ENCODE results near the gene AUTS2. TPM values are rescaled to one million over a fixed set of nuclear protein-coding genes. Genes with fewer than 3 reads are reported as not detected.

Gene AUTS2
- total RNA-seq, 5 donors from 2014 or later (not counting 1 experiment from before 2014, with no cell fraction given) = 10.6 to 66.2 (median 37.6) TPM

DNA sequence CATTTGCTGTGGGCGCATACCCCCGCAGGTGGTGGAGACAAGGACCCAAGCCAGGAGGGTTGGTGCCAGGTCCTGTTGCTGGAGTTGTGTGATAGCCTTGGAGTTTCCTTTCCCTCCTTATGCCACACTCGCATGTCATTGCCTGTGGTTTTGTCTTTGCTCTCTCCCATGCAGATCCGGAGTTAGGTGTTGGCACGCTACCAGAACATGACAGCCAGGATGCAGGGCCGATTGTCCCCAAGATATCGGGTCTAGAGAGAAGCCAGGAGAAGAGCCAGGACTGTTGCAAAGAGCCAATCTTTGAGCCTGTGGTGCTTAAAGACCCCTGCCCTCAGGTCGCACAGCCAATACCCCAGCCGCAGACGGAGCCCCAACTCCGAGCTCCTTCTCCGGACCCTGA lies 1164.4 kb downstream of the AUTS2 start:
- no peak overlapping the region for H3K4me3 Mint-ChIP-seq
- no peaks in the 10 kb centered on the region for H3K27me3 Mint-ChIP-seq
- H3K9me3 Mint-ChIP-seq = no peaks in the 10 kb centered on the region
- 85% methylated on average over 7 of the region's 12 CpGs for WGBS (ENCODE audit: insufficient coverage)
- peaks cover 8% of the 10 kb centered on the region for H3K36me3 Mint-ChIP-seq
- peak overlapping the region; percentile 7 to 29 for H3K27ac Mint-ChIP-seq
- peaks cover 3 to 26% of the 10 kb centered on the region in 2 experiments for H3K4me1 ChIP-seq (ENCODE audit: control insufficient read depth in 1 of 2, extremely low read depth in 1 of 2, insufficient read depth in 2 of 2, low read length in 2 of 2)
- DNase-seq (no peak), ATAC-seq (replicated peaks in 1 of 4) (no peak)
- no peak overlapping the region for H3K4me3 ChIP-seq (ENCODE audit: control insufficient read depth in 1 of 2, extremely low read depth in 1 of 2, low read length in 1 of 2)
- ChIA-PET POLR2A (no interaction called here), CTCF (no interaction called here)
- peaks cover 15 to 16% of the 10 kb centered on the region in 2 donors for H3K36me3 ChIP-seq (ENCODE audit: control insufficient read depth in 2 of 2, extremely low read depth in 1 of 2, insufficient read depth in 1 of 2, low read length in 1 of 2)
- no peaks in the 10 kb centered on the region for H3K27me3 ChIP-seq (replicated peaks in 1 of 2; ENCODE audit: control insufficient read depth in 2 of 2, extremely low read depth in 1 of 2, insufficient read depth in 2 of 2, low read length in 1 of 2)
- H3K4me1 Mint-ChIP-seq = peaks cover 6 to 27% (median 21%) of the 10 kb centered on the region in 3 donors
- H3K9me3 ChIP-seq = no peaks in the 10 kb centered on the region
- no peak overlapping the region for H3K27ac ChIP-seq (ENCODE audit: low read length)

DNA sequence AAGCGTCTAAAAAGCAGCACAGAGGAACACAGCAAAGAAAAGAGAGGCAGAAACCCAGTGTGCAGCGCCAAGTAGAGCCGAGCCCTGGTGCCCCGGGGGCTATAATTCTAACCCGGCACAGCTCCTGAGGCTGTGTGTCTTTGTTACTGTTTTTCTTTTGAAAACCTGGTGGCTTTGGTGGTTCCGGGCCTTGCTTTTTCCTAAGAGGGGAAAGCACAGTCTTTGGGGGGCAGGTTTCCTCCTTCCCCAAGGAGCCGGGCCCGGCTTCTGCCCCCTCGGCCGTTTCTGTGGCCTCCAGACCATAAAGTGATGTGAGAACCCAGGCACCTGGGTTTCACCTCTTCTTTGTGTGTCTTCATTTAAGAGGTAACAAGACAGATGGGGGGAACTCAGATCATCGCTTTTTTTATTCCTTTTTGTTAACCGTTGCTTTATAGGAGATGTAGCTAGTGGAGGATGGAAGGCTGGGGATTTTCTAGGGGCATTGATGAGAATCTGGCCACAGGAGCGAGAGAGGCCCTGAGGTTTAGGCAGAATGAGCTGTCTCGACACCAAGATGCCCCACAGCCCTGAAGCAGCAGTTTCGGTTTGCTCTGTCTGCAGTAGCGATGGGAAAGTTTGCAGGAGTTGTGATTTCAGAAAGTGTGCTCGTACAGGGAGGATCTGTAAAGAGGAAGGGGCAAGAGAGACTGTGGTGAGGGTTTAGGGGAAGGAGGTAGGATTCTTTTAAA lies 1165.9 kb downstream of the AUTS2 start:
- Mint-ChIP-seq H3K9me3 (no peaks in the 10 kb centered on the region), H3K36me3 (peaks cover 8% of the 10 kb centered on the region), H3K27me3 (no peaks in the 10 kb centered on the region), H3K27ac (peak overlapping the region; percentile 59 to 73), H3K4me1 (peaks cover 0 to 18% (median 18%) of the 10 kb centered on the region in 3 donors), H3K4me3 (peak overlapping the region; percentile 64 to 75 (median 65))
- 73% methylated on average over 11 of the region's 17 CpGs for WGBS (ENCODE audit: insufficient coverage)
- H3K4me1 ChIP-seq (ENCODE audit: control insufficient read depth in 1 of 2, extremely low read depth in 1 of 2, insufficient read depth in 2 of 2, low read length in 2 of 2) = peaks cover 0 to 26% of the 10 kb centered on the region in 2 experiments
- POLR2A ChIA-PET = no interaction called here
- peak in 3 of 4 experiments; percentile 33 to 76 (median 72) for ATAC-seq (replicated peaks in 1 of 4)
- CTCF ChIA-PET = no interaction called here
- DNase-seq = peak in 9 of 35 experiments; percentile 7 to 60 (median 11)
- H3K4me3 ChIP-seq (ENCODE audit: control insufficient read depth in 1 of 2, extremely low read depth in 1 of 2, low read length in 1 of 2) = peak overlapping the region in 1 of 2 donors; percentile 31
- no peaks in the 10 kb centered on the region for H3K9me3 ChIP-seq
- no peaks in the 10 kb centered on the region for H3K27me3 ChIP-seq (replicated peaks in 1 of 2; ENCODE audit: control insufficient read depth in 2 of 2, extremely low read depth in 1 of 2, insufficient read depth in 2 of 2, low read length in 1 of 2)
- peak overlapping the region; percentile 77 for H3K27ac ChIP-seq (ENCODE audit: low read length)
- H3K36me3 ChIP-seq (ENCODE audit: control insufficient read depth in 2 of 2, extremely low read depth in 1 of 2, insufficient read depth in 1 of 2, low read length in 1 of 2) = peaks cover 16 to 21% of the 10 kb centered on the region in 2 donors

DNA sequence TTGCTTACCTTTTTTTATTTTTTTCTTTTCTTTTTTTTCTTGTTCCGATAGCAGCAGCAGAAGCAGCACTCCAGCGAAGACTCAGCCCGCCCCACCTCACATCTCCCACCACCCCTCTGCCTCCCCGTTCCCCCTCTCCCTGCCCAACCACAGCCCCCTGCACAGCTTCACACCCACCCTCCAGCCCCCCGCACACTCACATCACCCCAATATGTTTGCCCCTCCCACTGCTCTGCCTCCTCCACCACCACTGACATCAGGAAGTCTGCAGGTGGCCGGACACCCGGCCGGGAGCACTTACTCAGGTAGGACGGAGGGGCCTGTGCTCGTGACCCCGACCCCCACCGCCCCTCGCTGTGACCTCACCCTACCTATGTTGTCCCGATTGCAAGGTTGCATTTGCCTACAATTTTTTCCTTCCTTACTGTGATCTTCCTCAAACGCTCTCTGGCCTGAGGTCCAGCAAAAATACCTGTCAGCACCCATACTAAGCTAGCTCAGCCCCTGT lies 1166.5 kb downstream of the AUTS2 start:
- H3K27ac ChIP-seq (ENCODE audit: low read length) = peak overlapping the region; percentile 77
- H3K4me1 Mint-ChIP-seq = peaks cover 0 to 18% (median 18%) of the 10 kb centered on the region in 3 donors

DNA sequence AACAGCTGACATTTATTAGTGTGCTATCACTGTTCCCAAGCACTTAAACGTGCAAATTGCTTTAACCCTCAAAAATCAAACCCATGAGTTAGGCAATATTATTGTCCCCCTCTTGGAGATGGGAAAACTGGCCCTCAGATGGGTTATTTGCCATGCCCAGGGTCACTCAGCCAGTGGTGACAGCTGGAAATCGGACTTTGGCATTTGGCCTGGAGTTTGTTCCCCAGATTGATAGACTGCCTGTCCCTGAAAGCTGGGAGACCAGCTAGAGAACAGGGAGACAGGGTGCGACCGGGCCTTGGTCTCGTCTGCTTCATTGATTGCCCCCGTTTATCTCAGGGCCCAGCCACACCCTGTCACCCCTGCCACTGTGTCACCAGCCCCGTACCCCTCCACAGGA lies 1167.4 kb downstream of the AUTS2 start:
- Histone ChIP-seq H3K9me3 (no peaks in the 10 kb centered on the region), H3K4me3 (ENCODE audit: control insufficient read depth in 1 of 2, extremely low read depth in 1 of 2, low read length in 1 of 2) (no peak overlapping the region), H3K27ac (ENCODE audit: low read length) (no peak overlapping the region), H3K4me1 (ENCODE audit: control insufficient read depth in 1 of 2, extremely low read depth in 1 of 2, insufficient read depth in 2 of 2, low read length in 2 of 2) (peaks cover 0 to 26% of the 10 kb centered on the region in 2 experiments), H3K36me3 (ENCODE audit: control insufficient read depth in 2 of 2, extremely low read depth in 1 of 2, insufficient read depth in 1 of 2, low read length in 1 of 2) (peaks cover 16 to 27% of the 10 kb centered on the region in 2 donors), H3K27me3 (replicated peaks in 1 of 2; ENCODE audit: control insufficient read depth in 2 of 2, extremely low read depth in 1 of 2, insufficient read depth in 2 of 2, low read length in 1 of 2) (no peaks in the 10 kb centered on the region)
- Mint-ChIP-seq H3K36me3 (peaks cover 8% of the 10 kb centered on the region), H3K4me3 (no peak overlapping the region), H3K9me3 (no peaks in the 10 kb centered on the region), H3K4me1 (peaks cover 0 to 18% (median 15%) of the 10 kb centered on the region in 3 donors), H3K27me3 (no peaks in the 10 kb centered on the region), H3K27ac (no peak overlapping the region)
- ChIA-PET POLR2A (no interaction called here), CTCF (no interaction called here)
- no peak for DNase-seq
- 97% methylated on average over 7 of the region's 7 CpGs for WGBS (ENCODE audit: insufficient coverage)
- no peak for ATAC-seq (replicated peaks in 1 of 4)

More for the DNA sequence above, 1166.5 kb downstream of the AUTS2 start:
- no peaks in the 10 kb centered on the region for H3K9me3 ChIP-seq
- peak overlapping the region in 1 of 2 donors; percentile 59 for H3K27ac Mint-ChIP-seq
- peak overlapping the region in 1 of 2 donors; percentile 31 for H3K4me3 ChIP-seq (ENCODE audit: control insufficient read depth in 1 of 2, extremely low read depth in 1 of 2, low read length in 1 of 2)
- H3K27me3 ChIP-seq (replicated peaks in 1 of 2; ENCODE audit: control insufficient read depth in 2 of 2, extremely low read depth in 1 of 2, insufficient read depth in 2 of 2, low read length in 1 of 2) = no peaks in the 10 kb centered on the region
- peaks cover 8% of the 10 kb centered on the region for H3K36me3 Mint-ChIP-seq
- DNase-seq (no peak), ATAC-seq (replicated peaks in 1 of 4) (peak in 3 of 4 experiments; percentile 8 to 17 (median 16))
- peaks cover 16 to 23% of the 10 kb centered on the region in 2 donors for H3K36me3 ChIP-seq (ENCODE audit: control insufficient read depth in 2 of 2, extremely low read depth in 1 of 2, insufficient read depth in 1 of 2, low read length in 1 of 2)
- 57% methylated on average over 13 of the region's 15 CpGs for WGBS (ENCODE audit: insufficient coverage)
- POLR2A ChIA-PET = no interaction called here
- no peaks in the 10 kb centered on the region for H3K9me3 Mint-ChIP-seq
- H3K27me3 Mint-ChIP-seq = no peaks in the 10 kb centered on the region
- H3K4me3 Mint-ChIP-seq = peak overlapping the region; percentile 64 to 75 (median 65)
- H3K4me1 ChIP-seq (ENCODE audit: control insufficient read depth in 1 of 2, extremely low read depth in 1 of 2, insufficient read depth in 2 of 2, low read length in 2 of 2) = peaks cover 0 to 26% of the 10 kb centered on the region in 2 experiments
- CTCF ChIA-PET = no interaction called here

DNA sequence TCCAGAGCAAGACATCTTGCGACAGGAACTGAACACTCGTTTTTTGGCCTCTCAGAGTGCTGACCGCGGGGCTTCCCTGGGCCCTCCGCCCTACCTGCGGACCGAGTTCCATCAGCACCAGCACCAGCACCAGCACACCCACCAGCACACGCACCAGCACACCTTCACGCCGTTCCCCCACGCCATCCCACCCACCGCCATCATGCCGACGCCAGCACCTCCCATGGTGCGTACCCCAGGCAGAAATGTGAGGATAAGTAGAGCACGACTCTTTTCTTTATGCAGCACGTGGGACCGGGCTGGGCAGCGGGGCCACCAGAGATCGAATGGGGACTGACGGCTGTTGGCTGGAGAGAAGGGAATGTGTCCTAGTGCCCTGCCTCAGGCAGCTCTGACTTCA lies 1167.8 kb downstream of the AUTS2 start:
- H3K9me3 ChIP-seq = no peaks in the 10 kb centered on the region
- H3K36me3 ChIP-seq (ENCODE audit: control insufficient read depth in 2 of 2, extremely low read depth in 1 of 2, insufficient read depth in 1 of 2, low read length in 1 of 2) = peaks cover 16 to 27% of the 10 kb centered on the region in 2 donors
- H3K27ac ChIP-seq (ENCODE audit: low read length) = no peak overlapping the region
- H3K4me3 ChIP-seq (ENCODE audit: control insufficient read depth in 1 of 2, extremely low read depth in 1 of 2, low read length in 1 of 2) = no peak overlapping the region
- no peak overlapping the region for H3K4me3 Mint-ChIP-seq
- H3K4me1 Mint-ChIP-seq = peaks cover 0 to 18% (median 15%) of the 10 kb centered on the region in 3 donors
- no peaks in the 10 kb centered on the region for H3K27me3 ChIP-seq (replicated peaks in 1 of 2; ENCODE audit: control insufficient read depth in 2 of 2, extremely low read depth in 1 of 2, insufficient read depth in 2 of 2, low read length in 1 of 2)
- no peaks in the 10 kb centered on the region for H3K9me3 Mint-ChIP-seq
- WGBS (ENCODE audit: insufficient coverage) = 95% methylated on average over 16 of the region's 21 CpGs
- no peak overlapping the region for H3K27ac Mint-ChIP-seq
- ChIA-PET CTCF (no interaction called here), POLR2A (no interaction called here)
- ATAC-seq (replicated peaks in 1 of 4) (no peak), DNase-seq (no peak)
- peaks cover 0 to 26% of the 10 kb centered on the region in 2 experiments for H3K4me1 ChIP-seq (ENCODE audit: control insufficient read depth in 1 of 2, extremely low read depth in 1 of 2, insufficient read depth in 2 of 2, low read length in 2 of 2)
- H3K36me3 Mint-ChIP-seq = peaks cover 8% of the 10 kb centered on the region
- H3K27me3 Mint-ChIP-seq = no peaks in the 10 kb centered on the region

DNA sequence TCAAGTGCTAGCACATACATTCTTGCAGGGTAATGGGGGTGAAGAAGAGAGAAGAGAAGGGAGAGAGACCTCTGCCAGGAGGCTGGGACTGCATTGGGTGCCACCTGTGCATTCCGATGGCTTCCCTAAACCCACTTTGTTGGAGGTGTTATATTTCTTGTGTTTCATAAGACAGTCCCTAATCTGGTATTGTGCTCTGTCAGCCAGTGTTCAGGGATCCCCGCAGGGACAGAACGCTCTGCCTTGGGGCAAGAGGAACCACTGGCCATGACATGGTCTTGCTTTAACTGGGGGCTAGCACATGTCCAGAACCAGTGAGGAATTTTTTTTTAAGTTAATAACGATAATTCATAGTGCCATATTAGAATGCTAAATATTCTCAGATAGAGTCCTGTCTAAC lies 1168.4 kb downstream of the AUTS2 start:
- Histone ChIP-seq H3K36me3 (ENCODE audit: control insufficient read depth in 2 of 2, extremely low read depth in 1 of 2, insufficient read depth in 1 of 2, low read length in 1 of 2) (peaks cover 16 to 27% of the 10 kb centered on the region in 2 donors), H3K9me3 (no peaks in the 10 kb centered on the region), H3K4me1 (ENCODE audit: control insufficient read depth in 1 of 2, extremely low read depth in 1 of 2, insufficient read depth in 2 of 2, low read length in 2 of 2) (peaks cover 0 to 26% of the 10 kb centered on the region in 2 experiments), H3K27me3 (replicated peaks in 1 of 2; ENCODE audit: control insufficient read depth in 2 of 2, extremely low read depth in 1 of 2, insufficient read depth in 2 of 2, low read length in 1 of 2) (no peaks in the 10 kb centered on the region), H3K27ac (ENCODE audit: low read length) (no peak overlapping the region), H3K4me3 (ENCODE audit: control insufficient read depth in 1 of 2, extremely low read depth in 1 of 2, low read length in 1 of 2) (no peak overlapping the region)
- DNase-seq = no peak
- Mint-ChIP-seq H3K4me1 (peaks cover 0 to 16% (median 14%) of the 10 kb centered on the region in 3 donors), H3K36me3 (peaks cover 8% of the 10 kb centered on the region), H3K27ac (no peak overlapping the region), H3K27me3 (no peaks in the 10 kb centered on the region), H3K9me3 (no peaks in the 10 kb centered on the region), H3K4me3 (no peak overlapping the region)
- CTCF ChIA-PET = no interaction called here
- POLR2A ChIA-PET = no interaction called here
- no peak for ATAC-seq (replicated peaks in 1 of 4)
- 100% methylated on average over 2 of the region's 4 CpGs for WGBS (ENCODE audit: insufficient coverage)

Measured in T-cell (primary cell).